GM18858 (cell line): ENCODE results near the gene CWF19L2.

Experiments used
- ATAC-seq: cut with Tn5 transposase; IDR thresholded peaks from one replicate; pipeline ENCODE4 v1.9.1; 2021; ENCODE audit not compliant: unreplicated experiment

Gene CWF19L2

DNA sequence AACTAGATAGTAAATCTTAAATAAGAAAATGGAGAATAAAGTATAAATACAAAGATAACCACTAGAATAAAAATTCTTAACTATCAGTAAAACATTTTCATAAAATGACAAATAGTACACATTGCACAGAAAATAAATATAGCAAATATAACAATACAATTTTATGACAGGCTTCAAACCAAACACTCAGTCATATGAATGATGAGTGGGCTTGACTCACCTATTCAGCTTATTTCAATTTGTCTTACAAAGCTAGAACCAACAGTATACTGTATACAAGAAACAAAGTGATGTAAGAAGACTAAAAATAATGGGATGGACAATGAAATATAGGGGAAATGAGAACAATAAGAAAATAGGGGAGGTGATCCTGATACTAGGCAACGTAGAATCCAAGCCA lies 141.2 kb downstream of the CWF19L2 start:
- no peak for ATAC-seq

DNA sequence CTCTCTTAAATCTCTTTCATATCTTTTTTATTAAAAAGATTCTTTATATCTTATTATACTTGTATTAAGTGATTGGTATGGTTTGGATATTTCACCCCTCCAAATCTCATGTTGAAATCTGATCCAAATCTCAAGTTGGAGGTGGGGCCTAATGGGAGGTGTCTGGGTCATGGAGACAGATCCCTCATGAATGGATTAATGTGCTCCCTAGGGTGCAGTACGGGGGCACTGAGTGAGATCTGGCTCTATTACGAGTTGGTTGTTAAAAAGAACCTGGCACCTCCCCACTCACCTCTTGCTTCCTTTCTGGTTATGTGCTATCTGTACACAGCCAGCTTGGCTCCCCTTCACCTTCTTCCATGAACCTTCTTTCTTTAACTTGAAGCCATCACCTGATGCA lies 149.6 kb downstream of the CWF19L2 start:
- no peak for ATAC-seq

DNA sequence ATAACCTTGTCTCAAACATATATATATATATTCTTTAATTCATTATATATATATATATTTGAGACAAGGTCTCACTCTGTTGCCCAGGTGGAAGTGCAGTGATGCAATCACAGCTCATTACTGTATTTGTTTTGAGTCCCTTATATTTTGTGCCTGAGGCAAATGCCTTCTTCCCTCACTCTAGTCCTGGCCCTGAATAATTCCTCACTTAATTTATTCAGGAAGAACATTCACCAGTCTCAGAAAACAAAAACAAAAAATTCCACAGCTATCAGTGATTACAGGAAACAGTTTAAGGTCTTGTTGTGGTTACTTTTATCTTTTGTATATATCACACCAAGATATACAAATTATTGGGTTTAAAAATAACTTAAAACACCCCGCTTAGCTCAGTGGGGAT lies 155.7 kb downstream of the CWF19L2 start:
- ATAC-seq: no peak

DNA sequence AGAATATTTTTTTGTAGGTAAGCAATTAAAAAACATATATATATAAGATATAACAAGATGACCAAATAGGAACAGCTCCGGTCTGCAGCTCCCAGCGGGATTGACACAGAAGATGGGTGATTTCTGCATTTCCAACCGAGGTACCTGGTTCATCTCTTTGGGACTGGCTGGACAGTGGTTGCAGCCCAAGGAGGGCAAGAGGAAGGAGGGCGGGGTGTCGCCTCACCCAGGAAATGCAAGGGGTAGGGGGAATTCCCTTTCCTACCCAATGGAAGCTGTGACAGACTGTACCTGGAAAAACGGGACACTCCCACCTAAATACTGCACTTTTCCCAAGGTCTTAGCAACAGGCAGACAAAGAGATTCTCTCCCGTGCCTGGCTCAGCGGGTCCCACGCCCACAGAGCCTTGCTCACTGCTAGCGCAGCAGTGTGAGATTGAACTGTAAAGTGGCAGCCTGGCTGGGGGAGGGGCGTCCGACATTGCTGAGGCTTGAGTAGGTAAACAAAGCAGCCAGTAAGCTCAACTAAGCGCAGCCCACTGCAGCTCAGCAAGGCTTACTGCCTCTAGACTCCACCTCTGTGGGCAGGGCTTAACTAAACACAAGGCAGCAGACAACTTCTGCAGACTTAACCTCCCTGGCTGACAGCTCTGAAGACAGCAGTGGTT lies 163.8 kb downstream of the CWF19L2 start:
- ATAC-seq: no peak

DNA sequence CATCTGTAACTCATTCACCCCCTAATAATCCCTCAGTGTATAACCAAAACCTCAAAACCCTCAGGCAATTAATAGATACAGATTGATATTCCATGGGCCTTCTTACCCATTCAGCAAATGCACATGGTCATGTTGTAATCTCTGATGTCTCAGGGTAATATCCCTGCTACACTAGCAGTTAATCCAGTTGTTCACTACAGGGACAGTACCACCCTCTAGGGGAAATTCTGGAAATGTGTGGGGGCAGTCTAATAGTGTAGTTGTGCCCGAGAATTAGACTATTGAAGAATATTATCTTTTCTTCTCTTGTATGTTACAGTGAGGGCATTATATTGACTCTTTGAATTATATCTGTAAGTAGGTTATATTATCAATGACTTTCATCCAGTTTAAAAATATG lies 175.4 kb downstream of the CWF19L2 start:
- ATAC-seq: no peak
